ENCODE data around the gene CD248.

The CD248 gene

GRCh38 chr11:66345316-66345649 lies 28.4 kb upstream of the CD248 start:
- no peak for TF ChIP-seq CTCF (IDR thresholded peaks at IDR 0.05; ENCODE audit: extremely low read depth, missing control alignments)

GRCh38 chr11:66344550-66345315 lies 27.9 kb upstream of the CD248 start, which contains the start of gene BRMS1:
Gene BRMS1, minus strand, starts transcription at chr11:66345104. Its CDS starts 2,870 bp downstream, at chr11:66342234.
- TF ChIP-seq CTCF (IDR thresholded peaks at IDR 0.05; ENCODE audit: extremely low read depth, missing control alignments), result no peak
- DNase-seq (ENCODE audit: low spot score), result peak; percentile 96

More at GRCh38 chr11:66345316-66345649, 28.4 kb upstream of the CD248 start:
- DNase-seq (ENCODE audit: low spot score), result no peak

GRCh38 chr11:66343176-66343575 lies 26.3 kb upstream of the CD248 start:
- no peak for TF ChIP-seq CTCF (IDR thresholded peaks at IDR 0.05; ENCODE audit: extremely low read depth, missing control alignments)
- DNase-seq (ENCODE audit: low spot score), result no peak

DNA sequence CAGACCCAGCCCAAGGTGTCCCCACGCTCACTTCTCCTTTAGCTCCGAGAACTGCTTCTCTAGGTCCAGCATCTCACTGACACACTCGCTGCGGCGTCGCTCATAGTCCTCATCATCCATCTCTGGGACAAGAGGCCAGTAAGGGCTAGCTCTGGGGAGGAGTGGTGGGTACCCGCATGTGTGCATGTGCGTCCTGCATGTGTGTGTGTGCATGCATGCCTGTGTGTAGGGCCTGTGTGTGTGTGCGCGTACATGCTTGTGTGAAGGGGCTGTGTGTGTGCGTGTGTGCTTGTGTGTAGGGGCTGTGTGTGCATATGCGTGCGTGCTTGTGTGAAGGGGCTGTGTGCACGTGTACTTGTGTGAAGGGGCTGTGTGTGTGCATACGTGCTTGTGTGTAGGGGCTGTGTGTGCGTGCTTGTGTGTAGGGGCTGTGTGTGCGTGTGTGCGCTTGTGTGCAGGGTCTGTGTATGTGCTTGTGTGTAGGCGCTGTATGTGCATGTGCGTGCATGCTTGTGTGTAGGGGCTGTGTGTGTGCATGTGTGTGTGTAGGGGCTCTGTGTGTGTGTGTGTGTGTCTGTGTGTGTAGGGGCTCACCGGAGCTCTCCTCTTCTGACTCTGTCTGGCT lies 24.8 kb upstream of the CD248 start:
- no peak for DNase-seq (ENCODE audit: low spot score)
- no peak for TF ChIP-seq CTCF (IDR thresholded peaks at IDR 0.05; ENCODE audit: extremely low read depth, missing control alignments)

DNA sequence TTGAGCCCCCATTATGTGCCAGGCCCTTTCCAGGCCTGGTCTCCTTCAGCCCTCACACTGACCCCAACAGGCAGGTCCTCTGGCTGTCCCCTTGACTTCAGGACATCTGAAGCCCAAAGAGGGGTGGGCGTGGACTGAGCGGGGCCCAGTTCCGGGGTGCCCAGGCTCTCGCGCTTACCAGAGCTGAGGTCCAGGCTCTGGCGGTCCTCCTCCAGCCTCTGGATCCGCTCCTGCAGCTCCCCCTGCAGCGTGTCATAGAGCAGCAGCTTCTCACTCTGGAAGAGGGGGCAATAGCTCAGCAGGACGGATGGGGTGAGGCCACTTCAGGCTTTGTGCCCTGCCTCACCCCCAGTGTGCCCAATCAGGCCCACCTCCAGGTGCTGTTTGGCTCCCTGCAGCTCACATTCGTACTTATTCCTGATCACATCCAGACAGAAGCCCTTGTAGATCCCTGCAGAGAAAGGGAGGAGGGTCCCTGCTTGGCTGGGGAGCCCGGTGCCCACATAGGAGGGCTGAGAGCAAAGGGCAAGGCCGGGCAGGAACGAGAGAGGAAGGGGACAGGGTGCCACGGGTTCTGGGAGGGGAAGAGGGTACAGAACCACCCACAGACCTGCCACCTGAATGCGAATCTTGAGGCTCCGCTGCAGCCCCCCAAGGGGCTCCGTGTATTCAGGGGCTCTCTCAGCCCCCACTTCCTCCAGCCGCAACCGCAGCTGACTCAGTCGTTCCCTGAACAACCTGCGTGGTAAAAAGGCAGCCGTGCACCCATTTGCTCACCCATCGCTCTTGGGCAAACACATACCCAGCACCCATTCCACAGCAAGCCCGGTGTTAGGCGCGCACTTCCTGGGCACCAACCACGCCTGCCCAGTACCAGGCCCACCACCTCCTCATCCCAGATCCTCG lies 24.0 kb upstream of the CD248 start:
- DNase-seq (ENCODE audit: low spot score), result no peak
- no peak for TF ChIP-seq CTCF (IDR thresholded peaks at IDR 0.05; ENCODE audit: extremely low read depth, missing control alignments)

- TF ChIP-seq CTCF (IDR thresholded peaks at IDR 0.05; ENCODE audit: extremely low read depth, missing control alignments), result no peak
Observed at GRCh38 chr11:66339686-66340483, 23.0 kb upstream of the CD248 start.

More at GRCh38 chr11:66339686-66340483, 23.0 kb upstream of the CD248 start:
- no peak for DNase-seq (ENCODE audit: low spot score)

Measured in GM20000 (cell line).